Effector CD8-positive, alpha-beta T cell (primary cell): ENCODE data around the gene FGFBP3.

Experiments
- DNase-seq: peaks from one replicate; lab custom pipeline; 2025; lab: John Stamatoyannopoulos, UW
- total RNA-seq, 4 experiments: gene quantifications; one replicate each; lab custom pipeline; 2026; lab: John Stamatoyannopoulos, UW

FGFBP3 gene, protein sequence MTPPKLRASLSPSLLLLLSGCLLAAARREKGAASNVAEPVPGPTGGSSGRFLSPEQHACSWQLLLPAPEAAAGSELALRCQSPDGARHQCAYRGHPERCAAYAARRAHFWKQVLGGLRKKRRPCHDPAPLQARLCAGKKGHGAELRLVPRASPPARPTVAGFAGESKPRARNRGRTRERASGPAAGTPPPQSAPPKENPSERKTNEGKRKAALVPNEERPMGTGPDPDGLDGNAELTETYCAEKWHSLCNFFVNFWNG
- total RNA-seq, result 1.8 to 3.6 (median 2.0) reads per million in 4 experiments

DNA sequence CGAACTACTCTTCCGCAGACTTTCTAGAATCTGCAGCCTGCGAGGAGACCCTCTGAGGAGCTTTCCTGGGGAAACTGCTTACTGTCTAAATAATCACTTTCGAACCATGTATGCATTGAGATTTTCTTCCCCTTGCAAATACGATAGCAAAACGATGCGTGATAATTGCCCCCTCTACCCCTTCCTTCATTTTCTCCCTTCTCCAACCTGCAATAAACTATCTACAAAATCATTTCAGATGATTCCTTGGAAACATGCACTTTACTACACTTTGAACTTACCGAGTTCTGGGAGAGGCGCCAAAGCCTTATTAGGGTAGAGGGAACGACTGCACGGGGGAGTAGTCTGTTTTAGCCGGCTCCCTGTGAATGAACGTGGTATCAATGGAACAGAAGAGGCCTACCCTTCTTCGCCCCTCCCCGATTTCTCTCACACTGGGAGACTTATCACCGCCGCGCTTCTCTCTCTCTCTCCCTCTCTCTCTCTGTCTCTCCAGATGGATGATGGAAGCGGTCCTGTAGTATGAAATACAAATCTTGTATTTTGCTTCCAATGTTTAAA lies at the start of gene FGFBP3:
Gene FGFBP3 (minus strand): TSS at position 370 of the 561 bp plus-strand sequence. CDS start 517 bp downstream, outside the sequence.
- no peak for DNase-seq

DNA sequence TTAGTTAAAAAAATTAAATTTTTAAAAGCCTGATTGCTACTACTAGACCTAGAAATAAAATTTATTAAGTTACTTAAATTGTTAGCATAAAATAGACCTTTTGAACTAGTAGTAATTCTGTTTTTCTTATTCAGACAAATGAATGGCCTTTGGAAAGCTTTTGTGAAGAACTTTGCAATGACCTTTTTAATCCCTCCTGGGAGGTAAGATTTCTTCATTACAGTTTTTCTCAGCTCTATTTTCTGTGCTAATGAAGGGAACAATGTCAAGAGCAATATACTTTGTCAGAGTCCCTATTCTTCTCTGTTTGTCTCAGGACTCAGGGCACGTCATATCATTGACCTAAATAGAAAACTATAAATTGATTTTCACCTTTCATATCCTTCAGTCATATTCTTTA lies 47.8 kb upstream of the FGFBP3 start:
- DNase-seq, result no peak

DNA sequence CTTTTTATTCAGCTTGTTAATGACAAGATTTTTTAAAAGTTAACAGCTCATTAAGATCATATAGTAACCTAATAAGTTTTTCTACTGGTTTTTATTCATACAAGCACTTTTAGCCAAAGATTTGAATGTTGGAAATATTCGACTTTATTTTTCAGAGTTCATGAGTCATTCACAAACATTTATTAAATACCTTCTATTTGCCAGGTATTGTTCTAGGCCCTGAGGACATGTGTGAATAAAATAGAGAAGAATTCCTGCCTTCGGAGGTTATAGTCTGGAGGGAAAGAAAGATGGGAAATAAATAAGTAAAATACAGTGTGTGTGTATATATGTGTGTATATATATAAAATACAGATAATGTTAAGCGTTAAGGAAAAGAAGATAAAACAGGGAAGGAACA lies 45.8 kb upstream of the FGFBP3 start:
- DNase-seq, result no peak

DNA sequence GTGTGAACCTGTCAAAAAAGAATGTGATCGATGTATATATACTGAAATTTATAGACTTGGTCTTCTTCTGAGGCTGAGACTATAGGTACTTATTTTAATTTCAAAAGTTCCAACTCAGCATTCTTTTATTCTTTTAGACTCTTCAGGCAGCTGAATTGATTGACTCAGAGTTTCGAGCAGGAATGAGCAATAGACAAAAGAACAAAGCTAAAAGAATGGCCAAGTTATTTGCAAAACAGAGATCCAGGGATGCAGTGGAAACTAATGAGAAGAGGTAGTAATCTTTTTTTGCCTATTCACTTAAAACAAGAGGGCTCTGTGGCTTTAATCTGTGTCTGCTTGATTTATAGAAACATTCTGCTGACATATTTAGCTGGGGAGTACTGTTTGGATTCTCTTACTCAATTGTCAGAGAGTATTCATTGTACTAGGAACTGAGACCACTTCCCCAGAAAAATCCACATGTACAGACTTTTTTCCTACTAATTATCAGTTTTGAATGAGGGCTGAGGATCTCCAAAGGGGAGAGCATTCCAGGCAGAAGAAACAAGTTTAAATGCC lies 44.4 kb upstream of the FGFBP3 start:
- no peak for DNase-seq

DNA sequence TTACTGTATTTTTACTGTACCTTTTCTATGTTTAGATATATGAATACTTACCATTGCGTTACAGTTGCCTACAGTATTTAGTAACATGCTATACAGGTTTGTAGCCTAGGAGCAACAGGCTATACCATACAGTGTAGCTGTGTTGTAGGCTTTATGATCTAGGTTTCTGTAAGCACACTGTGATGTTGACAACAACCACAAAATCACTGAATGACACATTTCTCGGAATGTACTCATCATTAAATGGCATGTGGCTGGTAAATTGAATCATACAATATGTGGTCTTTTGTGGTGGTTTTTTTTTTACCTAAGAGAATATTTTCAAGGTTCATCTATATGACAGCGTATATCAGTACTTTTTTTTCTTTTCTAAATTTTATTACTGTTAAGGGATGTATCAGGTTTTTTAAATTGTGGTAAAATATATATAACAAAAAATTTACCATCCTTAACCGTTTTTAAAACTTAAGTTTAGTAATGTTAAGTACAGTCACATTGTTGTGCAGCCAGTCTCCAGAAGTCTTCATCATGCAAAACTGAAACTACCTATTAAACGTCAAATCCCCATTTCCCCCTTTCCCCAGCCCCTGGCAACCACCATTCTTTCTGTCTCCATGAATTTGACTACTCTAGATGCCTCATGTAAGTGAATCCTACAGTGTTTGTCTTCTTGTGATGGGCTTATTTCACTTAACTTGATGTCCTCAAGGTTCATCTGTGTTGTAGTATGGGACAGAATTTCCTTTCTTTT lies 35.8 kb upstream of the FGFBP3 start:
- DNase-seq, result no peak

DNA sequence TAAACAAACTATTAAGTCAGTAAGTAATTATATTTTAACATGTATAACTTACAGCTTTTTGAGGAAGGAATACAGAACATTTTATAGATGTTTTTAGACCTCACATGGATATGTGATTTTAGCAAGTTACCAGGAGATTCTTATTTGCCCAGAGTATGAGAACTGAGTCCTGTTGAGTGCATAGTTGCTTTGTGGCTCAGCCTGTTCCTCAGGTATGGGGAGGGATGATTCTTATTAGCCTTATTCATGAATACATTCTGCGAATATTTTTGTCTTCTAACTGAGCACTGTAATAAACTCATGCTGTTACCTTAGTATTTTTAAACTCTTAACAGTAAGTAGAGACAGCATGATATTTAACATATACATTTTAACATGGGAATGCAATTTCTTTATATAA lies 32.1 kb upstream of the FGFBP3 start:
- DNase-seq, result no peak

DNA sequence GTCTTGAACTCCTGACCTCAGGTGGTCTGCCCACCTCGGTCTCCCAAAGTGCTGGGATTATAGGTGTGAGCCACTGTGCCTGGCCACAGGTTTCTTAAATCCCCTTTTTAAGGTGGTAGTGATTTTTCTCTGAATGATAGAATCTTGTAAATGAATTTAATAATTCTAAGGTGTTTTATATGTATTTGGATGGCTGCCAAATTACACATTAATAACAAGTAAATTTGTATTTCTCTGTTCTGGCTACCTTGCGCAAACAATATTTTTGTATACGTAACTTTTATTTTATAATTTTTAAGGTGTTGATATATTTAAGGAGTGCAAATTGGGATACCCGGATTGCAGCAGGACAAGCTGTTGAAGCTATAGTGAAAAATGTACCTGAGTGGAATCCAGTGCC lies 30.4 kb upstream of the FGFBP3 start:
- no peak for DNase-seq

DNA sequence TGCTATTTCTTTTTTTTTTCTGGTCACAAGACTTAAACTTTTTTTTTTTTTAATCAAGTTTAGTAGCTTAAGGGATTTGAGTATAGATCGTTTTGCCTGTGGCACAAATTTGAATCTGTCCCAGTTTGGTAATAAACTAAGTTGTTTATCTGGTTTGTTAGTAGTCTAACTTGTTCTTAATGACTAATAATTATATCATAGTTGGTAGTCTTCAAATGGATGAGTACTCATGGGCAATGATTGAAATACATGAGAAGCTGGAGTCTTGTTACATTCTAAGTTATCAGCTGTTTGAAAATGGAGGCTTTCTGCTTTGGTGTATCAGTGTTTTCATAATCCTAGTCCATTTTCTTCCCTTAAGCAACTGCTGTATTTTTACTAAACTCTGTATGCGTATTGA lies 26.6 kb upstream of the FGFBP3 start:
- no peak for DNase-seq

DNA sequence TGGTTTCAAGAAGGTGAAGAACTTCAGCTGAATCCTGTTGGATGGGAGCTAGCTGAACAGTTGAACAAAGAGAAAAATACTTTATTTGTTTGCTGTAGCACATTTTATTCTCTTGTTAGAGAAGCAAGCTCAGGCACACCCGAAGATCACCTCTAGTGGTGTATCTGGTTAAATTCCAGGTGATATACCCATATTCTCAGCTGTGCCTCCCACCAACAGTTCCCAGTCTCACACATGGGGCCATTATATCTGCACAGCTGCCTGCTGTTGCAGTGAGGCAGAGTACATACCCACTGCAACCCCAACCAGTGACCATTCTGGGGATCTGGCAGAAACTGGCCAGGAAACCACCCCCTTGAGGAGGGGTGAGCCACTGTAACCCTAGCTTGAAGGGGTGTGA lies 23.5 kb upstream of the FGFBP3 start:
- DNase-seq, result no peak

DNA sequence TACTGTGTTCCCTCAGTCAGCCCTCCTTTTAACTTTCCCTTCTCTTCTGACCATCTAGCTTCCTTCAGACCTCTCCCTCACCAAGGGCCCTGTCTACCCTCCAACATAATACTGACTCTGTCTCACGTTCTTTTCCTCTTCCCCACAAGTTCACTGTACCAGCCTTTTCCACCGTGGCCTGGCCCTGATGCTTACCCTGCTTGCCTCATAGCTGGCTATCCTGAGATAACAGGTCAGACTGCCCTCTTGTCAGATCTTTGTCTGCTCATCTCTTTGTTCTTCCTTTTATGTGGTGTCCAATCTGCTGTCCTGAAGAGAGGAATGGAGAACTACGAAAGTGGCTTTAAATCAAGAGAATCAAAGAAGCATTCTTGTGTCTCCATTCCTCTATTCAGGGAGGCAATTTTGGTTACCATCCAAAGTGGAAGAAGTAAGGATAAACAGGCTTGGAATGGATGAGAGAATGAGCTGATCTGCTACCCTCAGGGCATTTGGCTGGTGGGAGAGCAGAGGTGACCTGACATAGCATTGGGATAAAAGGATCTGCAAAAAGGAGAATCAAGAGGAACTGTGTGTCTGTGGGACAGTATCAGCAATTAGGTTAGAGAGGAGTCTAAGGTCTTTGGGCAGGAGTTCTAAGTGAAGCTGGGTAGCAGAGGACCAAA lies 22.4 kb upstream of the FGFBP3 start:
- no peak for DNase-seq

DNA sequence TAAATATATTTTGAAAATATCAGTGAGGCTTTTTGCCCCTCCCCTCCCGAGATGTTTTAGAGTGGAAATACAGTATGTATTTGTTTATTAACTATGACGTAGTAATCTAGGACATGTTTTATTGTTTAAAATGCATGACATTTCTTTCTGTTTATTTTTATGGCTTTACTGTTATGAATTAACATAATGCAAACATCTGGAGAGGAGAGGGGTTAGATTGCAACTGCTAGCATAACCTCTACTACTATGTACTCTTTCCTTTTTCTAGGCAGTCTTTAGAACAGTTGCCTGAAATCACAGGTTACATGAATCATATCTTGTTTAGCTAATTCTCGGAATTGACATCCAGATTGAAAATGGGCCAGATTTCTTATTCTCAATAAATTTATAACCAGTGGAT lies 21.7 kb upstream of the FGFBP3 start:
- no peak for DNase-seq

DNA sequence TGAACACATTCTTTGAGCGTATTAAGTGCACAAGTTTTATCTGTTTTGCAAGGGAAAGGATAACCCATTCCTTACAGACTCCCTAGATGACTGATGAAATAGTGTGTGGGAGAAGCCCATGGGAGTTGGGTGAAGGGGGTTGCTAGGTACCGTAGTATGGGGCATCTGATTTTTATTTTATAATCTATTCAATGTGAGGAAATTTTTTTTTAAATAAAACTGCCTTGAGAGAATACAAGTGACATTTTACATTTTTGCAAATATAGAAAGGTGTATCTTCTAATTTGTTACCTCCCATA lies 15.7 kb upstream of the FGFBP3 start:
- DNase-seq, result no peak

DNA sequence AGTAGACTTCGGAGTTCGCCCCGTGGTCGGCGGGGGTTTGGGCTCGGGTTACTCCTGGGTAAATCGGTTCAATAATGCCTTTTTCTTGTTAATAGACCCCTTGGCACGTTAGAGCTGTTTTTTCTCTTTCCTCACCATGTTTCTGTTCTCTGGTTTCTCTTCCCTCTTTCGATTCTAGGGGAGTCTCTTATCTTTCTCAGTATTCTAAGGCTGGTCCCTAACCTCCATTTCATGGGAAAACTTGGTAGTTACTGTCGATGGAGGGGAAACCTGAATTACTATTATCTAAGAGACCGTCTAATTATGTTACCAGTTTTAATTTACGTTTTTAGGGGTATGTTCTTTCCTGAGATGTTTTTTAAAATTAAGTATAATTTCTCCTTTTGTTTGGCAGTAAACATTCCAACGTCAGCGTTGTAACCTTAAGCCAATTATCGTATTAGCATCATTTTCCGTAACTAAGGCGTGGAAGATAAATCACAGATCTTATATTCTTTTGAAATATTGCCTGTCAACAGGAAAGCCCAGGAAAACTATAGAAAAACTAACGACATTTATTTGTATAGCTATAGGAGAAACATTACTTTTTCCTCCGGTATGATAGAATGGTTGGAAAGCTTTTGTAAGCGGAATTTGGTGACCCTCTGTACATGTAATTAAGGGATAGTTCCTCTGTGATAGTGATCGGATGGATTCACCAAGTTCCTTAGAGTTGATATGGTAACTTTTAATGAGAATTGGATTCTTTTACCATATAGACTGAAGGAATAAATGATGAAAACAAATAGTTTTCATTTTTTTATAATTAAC lies 15.1 kb upstream of the FGFBP3 start:
- no peak for DNase-seq

DNA sequence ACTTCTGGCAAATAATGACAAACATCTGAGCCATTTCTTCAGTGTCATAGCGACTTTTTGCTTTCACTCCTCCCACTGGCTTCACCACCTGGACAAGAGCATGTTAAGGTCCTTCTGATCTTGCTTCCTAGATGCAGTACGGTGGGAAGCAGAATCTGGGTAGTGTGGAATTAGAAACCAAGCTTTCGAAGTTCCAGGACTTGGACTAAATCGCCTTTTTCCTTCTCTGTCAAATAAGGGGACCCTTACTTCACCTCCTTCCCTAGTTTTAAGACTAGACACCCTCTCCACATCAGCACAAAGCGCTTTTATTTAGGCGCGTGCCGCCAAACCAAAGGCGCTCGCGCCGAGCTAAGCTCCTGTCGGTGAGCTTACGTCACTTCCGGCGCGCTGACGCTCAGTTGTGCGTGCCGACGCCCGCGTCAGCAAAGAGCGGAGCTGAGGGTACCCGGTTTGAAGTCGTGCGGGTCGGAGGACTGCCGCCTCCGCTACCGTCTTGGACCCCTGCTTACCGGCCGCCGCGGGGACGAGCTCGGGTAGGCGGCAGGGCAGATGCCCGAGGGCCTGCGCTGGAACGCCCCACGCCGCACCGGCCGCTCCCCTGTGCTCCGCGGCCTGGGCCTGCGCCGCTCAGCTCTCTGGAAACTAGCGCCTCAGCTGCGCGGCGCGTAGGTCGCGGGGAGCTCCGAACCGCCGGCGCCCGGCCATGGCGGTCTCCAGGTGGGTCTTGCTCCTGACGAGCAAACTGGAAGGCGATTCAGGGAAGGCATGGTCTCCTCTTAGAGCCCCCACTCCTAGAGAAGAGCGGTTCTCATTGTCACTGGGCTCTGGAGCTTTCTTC lies 14.3 kb upstream of the FGFBP3 start, which contains the start of gene BTAF1:
Gene BTAF1 (plus strand): TSS at position 400 of the 841 bp plus-strand sequence. CDS start 307 bp downstream, at position 707.
- peak; percentile 83 for DNase-seq

DNA sequence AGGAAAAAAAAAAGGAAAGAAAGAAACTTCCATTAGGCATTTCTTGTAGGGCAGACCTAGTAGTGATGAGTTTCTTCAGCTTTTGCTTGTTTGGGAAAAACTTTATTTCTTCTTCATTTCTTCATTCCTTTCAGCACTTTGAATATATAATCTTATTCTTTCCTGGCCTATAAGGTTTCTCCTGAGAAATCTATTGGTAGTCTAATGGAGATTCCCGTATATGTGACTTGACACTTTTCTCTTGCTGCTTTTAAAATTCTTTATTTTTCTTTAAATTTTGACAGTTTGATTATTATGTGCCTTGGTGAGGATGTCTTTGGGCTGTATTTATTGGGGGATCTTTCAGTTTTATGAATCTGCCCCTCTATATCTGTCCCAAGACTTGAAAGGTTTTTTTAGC lies 10.4 kb upstream of the FGFBP3 start:
- DNase-seq, result no peak

DNA sequence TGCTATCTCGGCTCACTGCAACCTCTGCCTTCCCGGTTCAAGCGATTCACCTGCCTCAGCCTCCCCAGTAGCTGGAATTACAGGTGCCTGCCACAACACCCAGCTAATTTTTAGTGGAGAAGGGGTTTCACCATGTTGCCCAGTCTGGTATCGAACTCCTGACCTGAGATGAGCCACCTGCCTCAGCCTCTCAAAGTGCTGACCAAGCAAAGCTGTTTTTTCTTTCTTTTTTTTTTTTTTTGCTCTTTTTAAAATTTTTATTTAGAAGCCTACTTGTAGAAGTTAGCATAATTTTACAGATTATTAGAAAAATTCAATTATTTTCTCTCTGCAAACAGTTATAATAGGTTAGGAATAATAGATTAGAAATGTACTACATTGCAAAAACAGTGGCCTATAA lies 1.2 kb upstream of the FGFBP3 start:
- DNase-seq, result no peak

DNA sequence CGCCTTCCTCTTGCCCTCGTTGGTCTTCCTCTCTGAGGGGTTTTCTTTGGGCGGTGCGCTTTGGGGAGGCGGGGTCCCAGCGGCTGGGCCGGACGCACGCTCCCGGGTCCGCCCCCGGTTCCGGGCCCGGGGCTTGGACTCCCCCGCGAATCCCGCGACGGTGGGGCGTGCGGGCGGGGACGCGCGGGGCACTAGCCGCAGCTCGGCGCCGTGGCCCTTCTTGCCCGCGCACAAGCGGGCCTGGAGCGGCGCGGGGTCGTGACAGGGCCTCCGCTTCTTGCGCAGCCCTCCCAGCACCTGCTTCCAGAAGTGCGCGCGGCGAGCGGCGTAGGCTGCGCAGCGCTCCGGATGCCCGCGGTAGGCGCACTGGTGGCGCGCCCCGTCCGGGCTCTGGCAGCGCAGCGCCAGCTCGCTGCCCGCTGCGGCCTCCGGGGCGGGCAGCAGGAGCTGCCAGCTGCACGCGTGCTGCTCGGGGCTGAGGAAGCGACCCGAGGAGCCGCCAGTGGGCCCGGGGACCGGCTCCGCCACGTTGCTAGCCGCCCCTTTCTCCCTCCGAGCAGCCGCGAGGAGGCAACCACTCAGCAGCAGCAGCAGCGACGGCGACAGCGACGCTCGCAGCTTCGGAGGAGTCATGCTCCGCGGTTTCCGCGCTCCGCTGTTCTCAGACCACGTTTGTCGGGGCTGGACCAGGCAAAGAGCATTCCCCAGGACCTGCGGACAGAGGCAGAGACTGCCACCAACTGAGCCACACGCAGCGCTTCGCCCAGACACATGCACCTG lies 759 bp downstream of the FGFBP3 start:
- peak; percentile 35 for DNase-seq

DNA sequence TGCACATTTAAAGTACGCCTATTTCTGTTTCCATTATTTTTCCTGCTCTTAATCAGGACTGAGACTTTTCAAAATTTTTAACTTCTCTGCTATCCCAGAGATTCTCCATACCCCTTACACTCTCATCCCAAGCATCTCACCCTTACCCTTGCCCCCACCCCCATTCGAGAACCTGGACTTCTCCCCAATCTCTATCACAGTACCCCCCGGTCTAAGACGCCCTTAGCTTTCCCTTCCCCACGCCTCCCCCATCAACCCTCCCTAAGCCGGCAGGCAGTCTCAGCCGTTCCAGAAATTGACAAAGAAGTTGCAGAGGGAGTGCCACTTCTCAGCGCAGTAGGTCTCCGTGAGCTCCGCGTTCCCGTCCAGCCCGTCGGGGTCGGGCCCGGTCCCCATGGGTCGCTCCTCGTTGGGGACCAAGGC lies 1.4 kb downstream of the FGFBP3 start:
- DNase-seq, result no peak

DNA sequence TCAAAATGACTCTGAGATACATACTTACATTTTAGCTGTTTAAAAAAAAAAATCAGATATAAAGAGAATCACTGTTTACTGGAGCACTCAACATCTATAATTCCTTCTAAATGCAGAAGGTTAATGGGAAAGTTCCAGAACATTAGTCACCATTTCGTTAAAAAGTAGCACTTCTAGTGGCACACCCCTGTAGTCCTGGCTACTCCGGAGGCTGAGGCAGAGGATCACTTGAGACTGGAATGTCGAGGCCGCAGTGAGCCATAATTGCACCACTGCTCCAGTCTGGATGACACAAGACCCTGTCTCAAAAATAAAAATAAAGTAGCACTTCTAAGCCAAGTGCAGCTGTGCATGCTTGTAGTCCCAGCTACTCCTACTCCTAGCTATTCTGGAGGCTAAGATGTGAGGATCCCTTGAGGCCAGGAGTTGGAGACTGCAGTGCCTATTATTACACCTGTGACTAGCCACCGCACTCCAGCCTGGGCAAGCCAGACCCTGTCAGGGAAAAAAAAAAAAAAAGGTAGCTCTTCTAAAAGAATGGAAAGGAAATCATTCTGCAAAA lies 2.2 kb downstream of the FGFBP3 start:
- no peak for DNase-seq
